Right cardiac atrium (tissue), 5 donors: ENCODE measurements around the gene SCAMP5. TPM values are rescaled to one million over a fixed set of nuclear protein-coding genes. Genes with fewer than 3 reads are reported as not detected.

Experiments
- ATAC-seq, 2 donors: fragments of 200-7000 bp; cut with Tn5 transposase; one replicate each; pipeline versions ENCODE4 v1.8.0 to v1.9.1; 2020; ENCODE audit warnings: moderate library complexity in 2 of 2, mild to moderate bottlenecking in 1 of 2
- DNase-seq, 3 donors: peaks; one replicate each; pipeline ENCODE4 v3.0.0-alpha.2; 2020
- H3K27ac ChIP-seq: one replicate; pipeline ENCODE4 v1.5.1; 2013; ENCODE audit warnings: mild to moderate bottlenecking, low read length, control low read depth, moderate library complexity
- H3K27me3 ChIP-seq: one replicate; pipeline ENCODE4 v1.6.1; 2013; ENCODE audit not compliant: control insufficient read depth, insufficient read depth
- H3K4me1 ChIP-seq: one replicate; pipeline ENCODE4 v1.6.1; 2013; ENCODE audit warnings: low read length; ENCODE audit not compliant: control insufficient read depth, insufficient read depth
- H3K4me3 ChIP-seq: one replicate; pipeline ENCODE4 v1.5.1; 2013; ENCODE audit warnings: low read length, control low read depth
- H3K9me3 ChIP-seq: one replicate; pipeline ENCODE4 v1.6.1; 2013; ENCODE audit warnings: low read length; ENCODE audit not compliant: control insufficient read depth
- WGBS: extraction: QIAGEN DNeasy Blood & Tissue Kit; methylation state at CpG from one replicate; pipeline ENCODE4 v1.1.7; 2013; 5-methylcytosine and 5-hydroxymethylcytosine counted together
- intact Hi-C, 4 donors: fragments of 100-400 bp; cut with DNase I; formaldehyde crosslinking; loops; one replicate each; pipeline versions ENCODE4 v1.11.0 to v1.14.0; 2022 to 2023
- polyA plus RNA-seq: library from polyadenylated mRNA; stranded (reverse); fragments of 200-250 nt; gene quantifications from one replicate; pipeline ENCODE4 v1.2.3, GENCODE V29; 2013
- total RNA-seq, 4 donors: library from RNA; stranded (reverse); fragmentation: NEBNext Ultra II Directional; extraction: Animal tissue kit (Norgen Biotek cat#: 25700); gene quantifications; one replicate each; pipeline ENCODE4 v1.2.1, GENCODE V29; 2021
- donor health status: healthy with polysubstance abuse.
- donor health status: DM: no; HTN: yes; CAD: no.
- donor health status: DM: no; HTN: no; CAD: no.
- donor health status: DM: no; HTN: yes; CAD: no; lungs with severe emphysema.
- donor health status: DM: yes; HTN: yes; CAD: no.

Gene SCAMP5
- total and polyA plus RNA-seq, 5 donors = 4.5 to 10.2 (median 6.9) TPM

DNA sequence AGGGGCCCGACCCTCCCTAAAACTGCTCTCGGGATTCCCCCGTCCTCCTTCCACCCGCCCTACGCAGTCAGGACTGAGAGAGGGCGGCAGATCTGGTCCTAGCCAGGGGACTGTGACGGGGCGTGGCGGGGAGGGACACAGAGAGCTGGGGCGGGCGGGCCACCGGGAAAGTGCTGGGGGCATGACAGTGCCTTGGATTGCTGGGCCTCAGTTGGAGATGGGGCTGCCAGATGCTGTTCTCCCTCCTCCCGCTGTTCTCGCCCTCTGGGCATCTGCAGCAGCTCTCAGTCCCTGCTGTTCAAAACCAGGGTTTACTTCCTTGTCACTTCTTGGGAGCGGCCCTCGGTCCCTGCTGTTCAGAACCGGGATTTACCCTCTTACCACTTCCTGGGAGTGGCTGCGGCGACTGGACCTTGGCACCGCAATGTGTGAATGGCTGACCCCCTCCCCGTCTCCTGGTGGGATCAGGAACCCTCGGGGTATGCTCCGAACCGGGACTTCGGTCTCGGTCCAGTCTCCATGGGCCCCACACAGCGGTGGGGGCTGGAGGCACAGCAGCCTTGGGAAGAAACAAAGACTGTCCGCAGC is 36.9 kb upstream of the SCAMP5 start:
- peak overlapping the region; percentile 57 for H3K4me3 ChIP-seq
- peak; percentile 71 to 88 (median 87) for DNase-seq
- WGBS = 3% methylated on average over 28 of the region's 28 CpGs
- H3K4me1 ChIP-seq = peaks cover 5% of the 10 kb centered on the region
- intact Hi-C loops = loop anchor here in 1 of 4 donors (10.0 kb wide), 1 partner anchor 324 kb away; no protein-coding TSS in a partner anchor
- H3K27ac ChIP-seq = peak overlapping the region; percentile 40
- ATAC-seq = peak; percentile 48
- H3K9me3 ChIP-seq = no peaks in the 10 kb centered on the region
- H3K27me3 ChIP-seq = no peaks in the 10 kb centered on the region

DNA sequence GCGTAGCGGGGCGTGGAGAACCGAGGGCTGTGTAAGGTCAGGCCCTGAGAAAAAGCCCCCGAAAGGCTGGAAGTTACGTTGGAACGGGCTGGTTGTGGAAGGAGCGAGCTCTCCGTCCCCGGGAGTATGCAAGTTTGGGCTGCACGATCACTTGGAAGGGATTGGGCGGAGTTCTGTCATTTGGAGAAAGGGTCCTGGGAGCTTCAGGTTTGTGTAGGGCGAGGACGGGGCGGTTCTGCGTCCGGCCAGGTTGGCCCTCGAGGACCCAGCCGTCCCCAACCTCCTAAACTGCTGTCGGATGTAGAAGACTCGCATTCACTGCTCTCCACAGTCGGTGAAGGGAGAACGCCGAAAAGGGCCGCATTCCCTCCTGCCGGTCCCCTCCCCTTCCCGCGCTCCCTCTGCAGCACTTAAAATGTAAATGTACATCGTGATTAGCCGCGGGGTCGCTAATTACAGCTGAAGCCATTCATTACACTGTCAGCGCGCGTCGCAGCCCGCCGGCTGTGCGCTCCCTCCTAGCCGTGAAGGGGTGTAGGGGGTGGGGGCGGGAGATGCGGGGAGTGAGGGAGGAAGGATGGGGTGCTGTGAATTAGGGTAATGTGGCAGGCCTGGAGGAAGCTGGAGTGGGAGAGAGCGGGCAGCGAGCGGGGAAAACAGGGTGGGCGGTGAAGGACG is 36.3 kb upstream of the SCAMP5 start:
- H3K27me3 ChIP-seq = no peaks in the 10 kb centered on the region
- H3K27ac ChIP-seq = no peak overlapping the region
- peak overlapping the region; percentile 57 for H3K4me3 ChIP-seq
- 5% methylated on average over 47 of the region's 47 CpGs for WGBS
- intact Hi-C loops = loop anchor here in 1 of 4 donors (10.0 kb wide), 1 partner anchor 324 kb away; no protein-coding TSS in a partner anchor
- no peaks in the 10 kb centered on the region for H3K9me3 ChIP-seq
- no peak for ATAC-seq
- DNase-seq = no peak
- H3K4me1 ChIP-seq = peaks cover 5% of the 10 kb centered on the region

DNA sequence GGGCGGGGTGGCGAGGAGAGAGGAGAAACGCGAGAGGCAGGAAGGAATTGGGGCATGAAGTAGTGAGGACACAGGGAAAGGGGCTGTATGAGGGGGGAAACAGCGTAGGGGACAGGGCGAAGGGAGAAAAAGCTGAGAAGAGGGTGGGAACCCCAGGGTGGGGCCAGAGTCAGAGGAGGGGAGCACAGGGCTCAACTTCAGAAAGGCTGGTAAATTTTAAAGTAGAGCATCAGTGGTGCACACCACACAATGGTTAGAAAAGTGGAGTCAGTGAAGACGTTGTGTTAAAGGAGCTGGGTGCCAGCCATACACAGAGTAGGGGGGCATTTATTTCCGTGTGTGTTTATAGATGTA is 35.8 kb upstream of the SCAMP5 start:
- peaks cover 5% of the 10 kb centered on the region for H3K4me1 ChIP-seq
- no peak overlapping the region for H3K27ac ChIP-seq
- 23% methylated on average over 8 of the region's 8 CpGs for WGBS
- H3K9me3 ChIP-seq = no peaks in the 10 kb centered on the region
- H3K27me3 ChIP-seq = no peaks in the 10 kb centered on the region
- DNase-seq = no peak
- intact Hi-C loops = loop anchor here in 1 of 4 donors (10.0 kb wide), 1 partner anchor 325 kb away; no protein-coding TSS in a partner anchor
- peak overlapping the region; percentile 57 for H3K4me3 ChIP-seq
- no peak for ATAC-seq

DNA sequence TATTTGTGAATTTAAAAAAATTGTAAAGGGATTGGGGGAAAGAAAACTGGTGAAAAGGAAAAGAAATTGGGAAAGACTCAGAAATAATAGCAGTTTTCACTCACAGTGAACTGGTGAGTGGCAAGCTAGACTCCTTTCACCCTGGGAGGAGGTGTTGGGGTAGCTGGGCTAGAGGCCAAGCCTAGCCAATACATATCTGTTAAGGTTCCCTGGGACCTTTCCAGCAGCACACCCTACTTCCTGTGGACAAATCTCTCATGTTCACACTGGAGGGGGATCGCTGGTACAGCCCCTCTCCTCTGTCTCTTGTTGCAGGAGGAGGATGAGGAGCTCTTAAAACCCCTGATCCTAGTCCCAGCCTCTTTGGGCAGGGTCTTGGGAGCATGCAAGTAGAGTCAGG is 35.1 kb upstream of the SCAMP5 start:
- Histone ChIP-seq H3K9me3 (no peaks in the 10 kb centered on the region), H3K27ac (no peak overlapping the region), H3K4me1 (peaks cover 5% of the 10 kb centered on the region), H3K4me3 (no peak overlapping the region), H3K27me3 (no peaks in the 10 kb centered on the region)
- intact Hi-C loops = no loop called here
- WGBS = 65% methylated on average over 1 of the region's 1 CpG
- no peak for ATAC-seq
- DNase-seq = no peak

DNA sequence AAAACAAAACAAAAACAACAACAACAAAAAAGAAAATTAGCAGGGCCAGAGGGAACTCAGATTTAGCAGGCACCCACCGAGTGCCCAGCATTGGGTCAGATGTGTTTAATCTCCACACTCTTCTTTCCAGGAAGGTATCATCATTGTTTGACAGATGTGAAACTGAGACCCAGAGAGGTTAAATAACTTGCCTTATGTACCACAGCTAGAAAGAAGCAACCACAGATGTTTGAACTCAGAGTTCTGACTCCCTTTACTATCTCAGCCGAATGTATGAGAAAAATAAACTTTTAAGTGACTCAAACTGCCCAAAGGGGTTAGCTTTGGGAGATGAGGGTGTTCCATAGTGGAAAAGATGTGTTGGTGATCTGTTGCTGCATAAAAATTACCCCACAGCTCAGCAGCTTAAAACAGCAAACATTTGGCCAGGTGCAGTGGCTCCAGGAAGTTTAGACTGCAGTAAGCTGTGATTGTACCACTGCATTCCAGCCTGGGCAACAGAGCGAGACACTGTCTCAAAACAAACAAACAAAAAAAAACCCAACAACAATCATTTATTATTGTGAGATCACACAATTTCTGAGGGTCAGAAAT is 34.3 kb upstream of the SCAMP5 start:
- peaks cover 2% of the 10 kb centered on the region for H3K4me1 ChIP-seq

DNA sequence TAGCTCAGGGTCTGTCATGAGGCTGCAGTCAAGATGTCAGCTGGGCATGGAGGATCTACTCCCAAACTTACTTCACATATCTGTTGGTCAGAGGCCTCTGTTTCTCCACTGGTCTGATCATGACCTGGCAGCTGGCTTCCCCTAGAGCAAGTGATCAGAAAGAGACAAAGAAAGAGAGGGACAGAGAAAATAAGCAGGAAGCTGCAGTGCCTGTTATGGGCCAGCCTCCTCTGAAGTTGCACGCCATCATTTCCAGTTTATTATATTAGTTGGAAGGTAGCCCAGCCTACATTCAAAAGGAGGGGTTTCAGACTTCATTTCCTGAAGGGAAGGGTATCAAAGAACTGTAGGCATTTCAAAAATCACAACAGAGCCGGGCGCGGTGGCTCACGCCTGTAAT is 33.7 kb upstream of the SCAMP5 start:
- 60% methylated on average over 5 of the region's 5 CpGs for WGBS
- no peak overlapping the region for H3K27ac ChIP-seq
- H3K4me3 ChIP-seq = no peak overlapping the region
- no peaks in the 10 kb centered on the region for H3K9me3 ChIP-seq
- H3K27me3 ChIP-seq = no peaks in the 10 kb centered on the region
- intact Hi-C loops = no loop called here
- DNase-seq = no peak
- no peak for ATAC-seq
- H3K4me1 ChIP-seq = peaks cover 2% of the 10 kb centered on the region

More for the DNA sequence above, 34.3 kb upstream of the SCAMP5 start:
- no peak for ATAC-seq
- intact Hi-C loops = no loop called here
- H3K9me3 ChIP-seq = no peaks in the 10 kb centered on the region
- 53% methylated on average over 3 of the region's 3 CpGs for WGBS
- no peak overlapping the region for H3K4me3 ChIP-seq
- no peaks in the 10 kb centered on the region for H3K27me3 ChIP-seq
- DNase-seq = no peak
- H3K27ac ChIP-seq = no peak overlapping the region

DNA sequence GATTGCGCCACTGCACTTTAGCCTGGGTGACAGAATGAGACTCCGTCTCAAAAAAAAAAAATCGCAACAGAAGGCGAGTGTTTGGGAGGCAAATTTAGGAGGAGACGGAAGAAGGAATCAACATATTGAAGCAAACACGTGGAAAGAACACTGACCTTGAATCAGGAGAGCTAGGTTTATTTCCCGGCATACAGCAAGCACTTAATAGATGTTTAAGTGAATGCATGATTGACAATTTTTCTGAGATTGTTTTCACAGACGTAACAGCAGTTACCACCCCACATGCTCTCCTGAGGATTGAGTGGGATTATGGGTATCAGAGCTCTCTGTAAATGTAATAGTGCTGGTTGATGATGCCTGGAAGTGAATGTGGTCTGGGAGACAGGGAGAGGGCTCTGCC is 33.1 kb upstream of the SCAMP5 start:
- 89% methylated on average over 8 of the region's 8 CpGs for WGBS
- intact Hi-C loops = no loop called here

DNA sequence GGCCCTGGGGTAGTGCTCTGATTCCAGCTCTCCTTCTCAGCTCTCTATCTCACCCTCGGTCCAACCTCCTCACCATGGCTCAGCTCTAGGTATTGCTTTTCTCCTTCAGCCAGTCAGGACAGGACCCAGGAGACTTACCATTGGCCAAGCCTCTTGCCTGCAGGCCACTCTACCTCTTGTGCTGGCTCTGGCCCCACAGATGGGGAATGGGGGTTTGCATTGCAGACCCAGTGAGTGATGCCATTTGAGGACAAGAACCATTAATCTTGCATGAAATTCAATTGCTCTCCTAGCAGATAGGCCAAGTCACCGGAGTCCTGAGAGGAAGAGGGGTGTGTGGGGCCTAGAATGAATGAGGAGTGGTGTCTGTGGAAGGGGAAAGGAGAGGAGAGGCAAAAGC is 32.7 kb upstream of the SCAMP5 start:
- DNase-seq = no peak
- Histone ChIP-seq H3K4me3 (no peak overlapping the region), H3K27ac (no peak overlapping the region), H3K4me1 (peaks cover 2% of the 10 kb centered on the region), H3K9me3 (no peaks in the 10 kb centered on the region), H3K27me3 (no peaks in the 10 kb centered on the region)
- 79% methylated on average over 2 of the region's 2 CpGs for WGBS
- ATAC-seq = no peak
- intact Hi-C loops = no loop called here

More for the DNA sequence above, 33.1 kb upstream of the SCAMP5 start:
- Histone ChIP-seq H3K4me1 (peaks cover 2% of the 10 kb centered on the region), H3K9me3 (no peaks in the 10 kb centered on the region), H3K27me3 (no peaks in the 10 kb centered on the region), H3K27ac (no peak overlapping the region), H3K4me3 (no peak overlapping the region)
- ATAC-seq (no peak), DNase-seq (no peak)

DNA sequence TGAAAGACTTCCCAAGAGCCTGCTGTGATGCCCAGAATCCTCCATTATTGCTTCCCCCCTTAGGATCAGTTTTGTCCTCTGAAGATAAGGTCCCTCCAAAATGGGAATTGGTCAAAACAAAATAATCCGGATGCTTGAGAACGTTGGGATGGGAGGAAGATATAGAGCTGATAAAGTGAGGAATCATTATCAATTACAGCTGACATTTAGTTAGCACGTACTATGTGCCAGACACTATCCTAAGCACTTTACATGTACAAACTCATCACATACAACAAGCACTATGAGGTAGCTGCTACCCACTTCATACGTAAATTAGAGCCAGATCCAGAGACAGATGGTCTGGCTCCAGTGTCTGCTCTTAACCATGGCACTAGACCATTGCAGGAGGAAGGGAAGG is 32.1 kb upstream of the SCAMP5 start:
- no peaks in the 10 kb centered on the region for H3K27me3 ChIP-seq
- WGBS = 69% methylated on average over 4 of the region's 4 CpGs
- intact Hi-C loops = no loop called here

DNA sequence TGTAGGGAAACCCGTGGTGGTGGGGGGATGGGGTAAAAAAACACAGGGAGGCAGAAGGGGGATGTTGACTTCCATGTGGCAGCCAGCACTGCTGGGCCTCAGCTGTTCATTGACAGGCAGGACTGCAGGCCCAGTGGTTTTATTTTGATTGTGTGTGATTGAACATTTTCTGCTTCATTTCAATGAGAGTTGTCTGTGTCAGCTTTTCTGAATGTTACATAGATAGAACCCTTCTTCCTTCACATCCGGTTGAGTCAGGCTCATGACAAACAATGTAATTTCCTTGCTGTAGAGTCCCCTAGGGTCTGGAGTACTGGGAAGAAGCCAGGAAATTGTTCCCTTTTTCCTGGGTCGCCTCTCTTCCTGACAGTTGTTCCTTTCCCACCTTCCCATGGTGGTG is 30.6 kb upstream of the SCAMP5 start:
- DNase-seq = no peak
- 14% methylated on average over 3 of the region's 3 CpGs for WGBS
- Histone ChIP-seq H3K27me3 (no peaks in the 10 kb centered on the region), H3K4me1 (no peaks in the 10 kb centered on the region), H3K4me3 (no peak overlapping the region), H3K27ac (no peak overlapping the region), H3K9me3 (no peaks in the 10 kb centered on the region)
- intact Hi-C loops = no loop called here
- ATAC-seq = peak in 1 of 2 donors; percentile 48

More for the DNA sequence above, 32.1 kb upstream of the SCAMP5 start:
- Histone ChIP-seq H3K9me3 (no peaks in the 10 kb centered on the region), H3K4me3 (no peak overlapping the region), H3K27ac (no peak overlapping the region), H3K4me1 (peaks cover 2% of the 10 kb centered on the region)
- ATAC-seq (no peak), DNase-seq (no peak)

DNA sequence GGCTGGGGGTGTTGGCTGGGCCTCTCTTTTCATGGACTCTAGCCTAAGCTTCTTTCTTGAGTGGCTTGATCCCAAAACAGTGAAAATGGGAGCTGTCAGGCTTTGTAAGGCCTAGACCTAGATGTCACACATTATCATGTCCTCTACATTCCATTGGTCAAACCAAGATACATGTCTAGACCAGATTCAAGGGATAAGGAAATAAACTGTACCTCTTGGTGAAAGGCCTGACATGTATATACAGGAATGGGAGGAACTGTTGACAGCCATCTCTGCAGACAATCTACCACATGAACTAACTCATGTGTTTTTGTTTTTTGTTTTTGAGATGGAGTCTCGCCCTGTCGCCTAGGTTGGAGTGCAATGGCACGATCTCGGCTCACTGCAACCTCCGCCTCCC is 27.7 kb upstream of the SCAMP5 start:
- Histone ChIP-seq H3K27ac (no peak overlapping the region), H3K9me3 (no peaks in the 10 kb centered on the region), H3K27me3 (no peaks in the 10 kb centered on the region), H3K4me1 (no peaks in the 10 kb centered on the region), H3K4me3 (no peak overlapping the region)
- intact Hi-C loops = no loop called here
- ATAC-seq (no peak), DNase-seq (no peak)
- WGBS = 85% methylated on average over 5 of the region's 5 CpGs
